ENCODE results near the gene RAMACL. TPM values are rescaled to one million over a fixed set of nuclear protein-coding genes. Genes with fewer than 3 reads are reported as not detected.

Gene RAMACL
- total RNA-seq, 2 experiments from 2014 or later, result 0.30 to 0.41 TPM

DNA sequence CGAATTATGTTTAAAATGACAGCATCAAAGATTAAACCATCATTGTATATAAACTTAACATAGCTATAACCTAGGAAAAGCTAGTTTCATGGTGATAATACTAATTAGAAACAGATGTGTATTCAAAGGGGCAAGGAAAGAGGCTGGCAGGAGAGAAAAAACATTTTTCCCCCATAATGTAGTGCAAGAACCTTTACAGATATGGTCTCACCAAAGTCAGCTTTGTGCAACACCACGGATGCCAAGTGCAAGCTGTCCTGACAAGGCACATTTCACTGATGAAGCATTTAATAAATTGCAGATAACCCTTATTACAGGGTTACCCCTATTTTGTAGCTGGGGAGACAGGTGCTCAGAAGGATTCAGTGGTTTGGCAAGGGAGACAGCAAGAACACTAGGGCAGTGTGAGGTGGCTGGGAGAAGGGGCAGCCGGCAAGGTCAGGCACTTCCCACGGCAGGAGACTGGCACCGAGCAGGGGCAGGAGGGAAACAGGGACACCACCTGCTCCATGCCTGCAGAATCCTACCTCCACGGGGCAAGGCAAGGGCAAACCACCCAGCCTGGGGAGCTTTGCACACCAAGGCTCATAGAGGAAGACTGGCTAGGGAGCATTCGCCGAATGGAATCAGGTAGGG lies 34.1 kb upstream of the RAMACL start:
- CTCF ChIA-PET (ENCODE audit: unreplicated experiment), result no interaction called here

DNA sequence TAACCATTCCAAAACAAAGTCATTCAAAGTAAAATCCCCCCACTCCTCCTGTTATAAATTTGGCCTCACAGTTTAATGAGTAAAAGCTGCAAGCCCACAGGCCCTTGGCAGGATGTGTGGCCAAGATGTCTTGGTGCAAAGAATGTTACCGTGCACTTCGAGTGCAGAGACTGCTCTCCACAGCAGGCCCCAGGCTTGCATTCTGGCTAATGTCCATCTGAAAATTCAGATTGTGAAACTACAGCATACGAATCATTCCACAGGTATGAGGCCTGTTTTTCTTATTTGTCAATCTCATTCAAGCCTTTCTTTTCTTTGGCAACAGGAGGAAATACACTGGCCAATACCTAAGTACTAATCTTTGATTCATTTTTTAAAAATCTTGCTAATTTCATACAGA lies 33.4 kb upstream of the RAMACL start:
- POLR2A ChIA-PET, result interaction anchor here (0.7 to 1.1 kb wide), 2 partner anchors 13 to 323 kb away, joined by 3 to 5 read pairs; no protein-coding TSS in a partner anchor
- no peak for DNase-seq (ENCODE audit: low spot score)
- Histone ChIP-seq H3K9me3 (ENCODE audit: low read length) (no peaks in the 10 kb centered on the region), H3K4me2 (ENCODE audit: low read length) (no peak overlapping the region), H3K27ac (ENCODE audit: low read depth, low read length, poor library complexity, severe bottlenecking) (no peak overlapping the region), H2AFZ (ENCODE audit: low read length) (no peak overlapping the region), H3K9me2 (ENCODE audit: insufficient read depth, low read length) (no peaks in the 10 kb centered on the region), H3K4me1 (ENCODE audit: insufficient read depth, low read length, poor library complexity, severe bottlenecking) (no peaks in the 10 kb centered on the region), H3K79me2 (ENCODE audit: insufficient read depth, low read depth, low read length) (no peaks in the 10 kb centered on the region), H4K20me1 (ENCODE audit: insufficient read depth, low read length) (no peaks in the 10 kb centered on the region), H3K36me3 (ENCODE audit: insufficient read depth, low read length) (no peaks in the 10 kb centered on the region), H3K4me3 (ENCODE audit: low read depth, low read length, poor library complexity, severe bottlenecking) (no peak overlapping the region)
- no TSS peak for BruUV-seq (replicated peaks)
- intact Hi-C loops (cut with micrococcal nuclease; ENCODE audit: unreplicated experiment), result no loop called here
- no peak for TF ChIP-seq EZH2phosphoT487 (IDR thresholded peaks at IDR 0.05; ENCODE audit: borderline replicate concordance, low read depth, low read length)
- TF ChIP-seq, protein P1, sequence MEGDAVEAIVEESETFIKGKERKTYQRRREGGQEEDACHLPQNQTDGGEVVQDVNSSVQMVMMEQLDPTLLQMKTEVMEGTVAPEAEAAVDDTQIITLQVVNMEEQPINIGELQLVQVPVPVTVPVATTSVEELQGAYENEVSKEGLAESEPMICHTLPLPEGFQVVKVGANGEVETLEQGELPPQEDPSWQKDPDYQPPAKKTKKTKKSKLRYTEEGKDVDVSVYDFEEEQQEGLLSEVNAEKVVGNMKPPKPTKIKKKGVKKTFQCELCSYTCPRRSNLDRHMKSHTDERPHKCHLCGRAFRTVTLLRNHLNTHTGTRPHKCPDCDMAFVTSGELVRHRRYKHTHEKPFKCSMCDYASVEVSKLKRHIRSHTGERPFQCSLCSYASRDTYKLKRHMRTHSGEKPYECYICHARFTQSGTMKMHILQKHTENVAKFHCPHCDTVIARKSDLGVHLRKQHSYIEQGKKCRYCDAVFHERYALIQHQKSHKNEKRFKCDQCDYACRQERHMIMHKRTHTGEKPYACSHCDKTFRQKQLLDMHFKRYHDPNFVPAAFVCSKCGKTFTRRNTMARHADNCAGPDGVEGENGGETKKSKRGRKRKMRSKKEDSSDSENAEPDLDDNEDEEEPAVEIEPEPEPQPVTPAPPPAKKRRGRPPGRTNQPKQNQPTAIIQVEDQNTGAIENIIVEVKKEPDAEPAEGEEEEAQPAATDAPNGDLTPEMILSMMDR (conservative IDR thresholded peaks at IDR 0.05; ENCODE audit: low read length), result no peak
- CTCF ChIA-PET (ENCODE audit: unreplicated experiment), result no interaction called here

More for the DNA sequence above, 34.1 kb upstream of the RAMACL start:
- DNase-seq (ENCODE audit: low spot score), result no peak
- no TSS peak for BruUV-seq (replicated peaks)
- Histone ChIP-seq H3K9me3 (ENCODE audit: low read length) (no peaks in the 10 kb centered on the region), H3K4me2 (ENCODE audit: low read length) (no peak overlapping the region), H3K4me3 (ENCODE audit: low read depth, low read length, poor library complexity, severe bottlenecking) (no peak overlapping the region), H3K27ac (ENCODE audit: low read depth, low read length, poor library complexity, severe bottlenecking) (no peak overlapping the region), H3K4me1 (ENCODE audit: insufficient read depth, low read length, poor library complexity, severe bottlenecking) (no peaks in the 10 kb centered on the region), H3K79me2 (ENCODE audit: insufficient read depth, low read depth, low read length) (no peaks in the 10 kb centered on the region), H4K20me1 (ENCODE audit: insufficient read depth, low read length) (no peaks in the 10 kb centered on the region), H2AFZ (ENCODE audit: low read length) (no peak overlapping the region), H3K36me3 (ENCODE audit: insufficient read depth, low read length) (no peaks in the 10 kb centered on the region), H3K9me2 (ENCODE audit: insufficient read depth, low read length) (no peaks in the 10 kb centered on the region)
- TF ChIP-seq EZH2phosphoT487 (IDR thresholded peaks at IDR 0.05; ENCODE audit: borderline replicate concordance, low read depth, low read length), result no peak
- TF ChIP-seq, protein P1 (conservative IDR thresholded peaks at IDR 0.05; ENCODE audit: low read length), result no peak
- POLR2A ChIA-PET, result interaction anchor here (0.7 kb wide), 1 partner anchor 324 kb away, joined by 3 read pairs; no protein-coding TSS in a partner anchor
- intact Hi-C loops (cut with micrococcal nuclease; ENCODE audit: unreplicated experiment), result no loop called here
